ENCODE measurements around the gene KMT2A.
A peak's percentile ranks its signal among the peaks of the same experiment; 100 is the strongest.
"Not testable (repeated sequence)": the region's sequence is repeated elsewhere in the genome, so short reads cannot be mapped to it uniquely, and the experiment has no call there.

KMT2A gene

GRCh38 chr11:118476676-118477075 is 40.4 kb downstream of the KMT2A start:
- Histone ChIP-seq H3K9ac (ENCODE audit: low read depth, low read length) (no peak overlapping the region), H2AFZ (ENCODE audit: low read depth, low read length) (no peak overlapping the region), H3K27ac (ENCODE audit: low read length) (no peak overlapping the region), H3K36me3 (ENCODE audit: insufficient read depth, low read length) (peaks cover 90% of the 10 kb centered on the region), H3K79me2 (ENCODE audit: insufficient read depth, low read length) (peaks cover 41% of the 10 kb centered on the region), H3K4me3 (ENCODE audit: low read depth in 1 of 2, low read length in 2 of 2) (no peak overlapping the region), H4K20me1 (ENCODE audit: insufficient read depth, low read length) (peaks cover 18% of the 10 kb centered on the region; the same call in 1 of the 2 replicates), H3K9me3 (ENCODE audit: insufficient read depth, low read length, severe bottlenecking) (no peaks in the 10 kb centered on the region), H3K27me3 (ENCODE audit: insufficient read depth, low read length, poor library complexity) (no peaks in the 10 kb centered on the region), H3K4me2 (ENCODE audit: insufficient read depth, low read length) (no peak overlapping the region), H3K4me1 (ENCODE audit: insufficient read depth, low read length) (no peaks in the 10 kb centered on the region)
- DNase-seq (no peak), ATAC-seq (ENCODE audit: insufficient read depth, low read depth) (no peak)
- TF ChIP-seq, protein P1, sequence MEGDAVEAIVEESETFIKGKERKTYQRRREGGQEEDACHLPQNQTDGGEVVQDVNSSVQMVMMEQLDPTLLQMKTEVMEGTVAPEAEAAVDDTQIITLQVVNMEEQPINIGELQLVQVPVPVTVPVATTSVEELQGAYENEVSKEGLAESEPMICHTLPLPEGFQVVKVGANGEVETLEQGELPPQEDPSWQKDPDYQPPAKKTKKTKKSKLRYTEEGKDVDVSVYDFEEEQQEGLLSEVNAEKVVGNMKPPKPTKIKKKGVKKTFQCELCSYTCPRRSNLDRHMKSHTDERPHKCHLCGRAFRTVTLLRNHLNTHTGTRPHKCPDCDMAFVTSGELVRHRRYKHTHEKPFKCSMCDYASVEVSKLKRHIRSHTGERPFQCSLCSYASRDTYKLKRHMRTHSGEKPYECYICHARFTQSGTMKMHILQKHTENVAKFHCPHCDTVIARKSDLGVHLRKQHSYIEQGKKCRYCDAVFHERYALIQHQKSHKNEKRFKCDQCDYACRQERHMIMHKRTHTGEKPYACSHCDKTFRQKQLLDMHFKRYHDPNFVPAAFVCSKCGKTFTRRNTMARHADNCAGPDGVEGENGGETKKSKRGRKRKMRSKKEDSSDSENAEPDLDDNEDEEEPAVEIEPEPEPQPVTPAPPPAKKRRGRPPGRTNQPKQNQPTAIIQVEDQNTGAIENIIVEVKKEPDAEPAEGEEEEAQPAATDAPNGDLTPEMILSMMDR (IDR thresholded peaks at IDR 0.05; ENCODE audit: borderline replicate concordance, extremely low read depth, low read length, poor library complexity, severe bottlenecking): no peak
- no peak for TF ChIP-seq EZH2 (IDR thresholded peaks at IDR 0.05; ENCODE audit: borderline replicate concordance, low read depth, low read length, severe bottlenecking)

GRCh38 chr11:118481238-118481637 is 44.9 kb downstream of the KMT2A start:
- not testable (repeated sequence) for H3K9ac ChIP-seq (ENCODE audit: low read depth, low read length); H4K20me1 ChIP-seq (ENCODE audit: insufficient read depth, low read length); H3K4me2 ChIP-seq (ENCODE audit: insufficient read depth, low read length); H3K79me2 ChIP-seq (ENCODE audit: insufficient read depth, low read length); H3K27me3 ChIP-seq (ENCODE audit: insufficient read depth, low read length, poor library complexity); H2AFZ ChIP-seq (ENCODE audit: low read depth, low read length); H3K4me3 ChIP-seq (ENCODE audit: low read depth in 1 of 2, low read length in 2 of 2); DNase-seq; H3K4me1 ChIP-seq (ENCODE audit: insufficient read depth, low read length); H3K27ac ChIP-seq (ENCODE audit: low read length); ATAC-seq (ENCODE audit: insufficient read depth, low read depth); H3K9me3 ChIP-seq (ENCODE audit: insufficient read depth, low read length, severe bottlenecking)
- H3K36me3 ChIP-seq (ENCODE audit: insufficient read depth, low read length): peaks cover 95% of the 10 kb centered on the region

DNA sequence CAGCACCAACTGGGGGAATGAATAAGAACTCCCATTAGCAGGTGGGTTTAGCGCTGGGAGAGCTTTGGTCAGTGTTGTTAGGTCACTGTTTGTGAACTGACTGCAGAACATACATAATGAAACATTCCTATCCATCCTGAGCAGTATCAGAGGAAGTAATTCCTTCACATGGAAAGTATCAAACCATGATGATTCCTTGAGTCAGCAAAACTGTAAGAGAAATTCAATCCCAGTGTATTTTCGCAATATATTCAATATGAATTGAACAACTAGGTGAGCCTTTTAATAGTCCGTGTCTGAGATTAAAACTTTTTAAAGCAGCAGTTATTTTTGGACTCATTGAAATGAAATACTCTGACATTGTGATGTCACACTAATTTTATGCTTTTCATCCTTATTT is 48.1 kb downstream of the KMT2A start:
- Histone ChIP-seq H2AFZ (ENCODE audit: low read depth, low read length) (no peak overlapping the region), H3K27ac (ENCODE audit: low read length) (no peak overlapping the region), H3K4me1 (ENCODE audit: insufficient read depth, low read length) (no peaks in the 10 kb centered on the region)

GRCh38 chr11:118485273-118485672 is 49.0 kb downstream of the KMT2A start:
- Histone ChIP-seq H3K9me3 (ENCODE audit: insufficient read depth, low read length, severe bottlenecking) (no peaks in the 10 kb centered on the region), H3K27me3 (ENCODE audit: insufficient read depth, low read length, poor library complexity) (no peaks in the 10 kb centered on the region), H3K27ac (ENCODE audit: low read length) (no peak overlapping the region), H2AFZ (ENCODE audit: low read depth, low read length) (no peak overlapping the region), H3K4me3 (ENCODE audit: low read depth in 1 of 2, low read length in 2 of 2) (no peak overlapping the region), H3K9ac (ENCODE audit: low read depth, low read length) (no peak overlapping the region), H4K20me1 (ENCODE audit: insufficient read depth, low read length) (no peaks in the 10 kb centered on the region), H3K36me3 (ENCODE audit: insufficient read depth, low read length) (peaks cover 88% of the 10 kb centered on the region), H3K4me2 (ENCODE audit: insufficient read depth, low read length) (no peak overlapping the region), H3K4me1 (ENCODE audit: insufficient read depth, low read length) (no peaks in the 10 kb centered on the region), H3K79me2 (ENCODE audit: insufficient read depth, low read length) (no peaks in the 10 kb centered on the region; the same call in 1 of the 2 replicates)
- ATAC-seq (ENCODE audit: insufficient read depth, low read depth): no peak
- no peak for DNase-seq
- no peak for TF ChIP-seq EZH2 (IDR thresholded peaks at IDR 0.05; ENCODE audit: borderline replicate concordance, low read depth, low read length, severe bottlenecking)
- TF ChIP-seq, protein P1 (IDR thresholded peaks at IDR 0.05; ENCODE audit: borderline replicate concordance, extremely low read depth, low read length, poor library complexity, severe bottlenecking): peak; percentile 27

More for the DNA sequence above, 48.1 kb downstream of the KMT2A start:
- Histone ChIP-seq H3K9me3 (ENCODE audit: insufficient read depth, low read length, severe bottlenecking) (no peaks in the 10 kb centered on the region), H3K79me2 (ENCODE audit: insufficient read depth, low read length) (peaks cover 3% of the 10 kb centered on the region; the same call in 1 of the 2 replicates), H3K4me2 (ENCODE audit: insufficient read depth, low read length) (no peak overlapping the region), H4K20me1 (ENCODE audit: insufficient read depth, low read length) (no peaks in the 10 kb centered on the region), H3K36me3 (ENCODE audit: insufficient read depth, low read length) (peaks cover 88% of the 10 kb centered on the region), H3K9ac (ENCODE audit: low read depth, low read length) (no peak overlapping the region), H3K27me3 (ENCODE audit: insufficient read depth, low read length, poor library complexity) (no peaks in the 10 kb centered on the region), H3K4me3 (ENCODE audit: low read depth in 1 of 2, low read length in 2 of 2) (no peak overlapping the region)
- DNase-seq: no peak
- ATAC-seq (ENCODE audit: insufficient read depth, low read depth): no peak
- TF ChIP-seq, protein P1 (IDR thresholded peaks at IDR 0.05; ENCODE audit: borderline replicate concordance, extremely low read depth, low read length, poor library complexity, severe bottlenecking): no peak
- TF ChIP-seq EZH2 (IDR thresholded peaks at IDR 0.05; ENCODE audit: borderline replicate concordance, low read depth, low read length, severe bottlenecking): no peak

Measured in DND-41 (cell line).